Measurements from ENCODE around the gene PLA2G4E. TPM values are rescaled to one million over a fixed set of nuclear protein-coding genes. Genes with fewer than 3 reads are reported as not detected.

Gene PLA2G4E
- total RNA-seq, 1 experiment from 2014 or later, result not detected

- Histone ChIP-seq H3K9me3 (ENCODE audit: low read depth, low read length, poor library complexity, severe bottlenecking) (no peaks in the 10 kb centered on the region), H3K36me3 (ENCODE audit: insufficient read depth, low read length, poor library complexity, severe bottlenecking) (no peaks in the 10 kb centered on the region), H3K27ac (ENCODE audit: low read depth, low read length, poor library complexity, severe bottlenecking) (no peak overlapping the region), H3K4me1 (ENCODE audit: insufficient read depth, low read length, poor library complexity, severe bottlenecking) (no peaks in the 10 kb centered on the region), H3K27me3 (replicated peaks; ENCODE audit: insufficient read depth, low read depth, low read length, poor library complexity) (no peaks in the 10 kb centered on the region), H3K4me3 (ENCODE audit: low read depth, low read length, poor library complexity, severe bottlenecking) (no peak overlapping the region)
- intact Hi-C loops (cut with micrococcal nuclease; ENCODE audit: unreplicated experiment), result no loop called here
- BruUV-seq (replicated peaks), result no TSS peak
- CTCF ChIA-PET, result no interaction called here
- TF ChIP-seq CTCF (conservative IDR thresholded peaks at IDR 0.05; ENCODE audit: low read depth, low read length) (no peak), EZH2 (IDR thresholded peaks at IDR 0.05; ENCODE audit: borderline replicate concordance, low read depth, low read length, poor library complexity, severe bottlenecking) (no peak)
- no peak for DNase-seq (ENCODE audit: low spot score)
- POLR2A ChIA-PET (ENCODE audit: low non-redundant PET), result no interaction called here
Observed at GRCh38 chr15:42012241-42012640, 8.6 kb downstream of the PLA2G4E start.

- TF ChIP-seq EZH2 (IDR thresholded peaks at IDR 0.05; ENCODE audit: borderline replicate concordance, low read depth, low read length, poor library complexity, severe bottlenecking) (no peak), CTCF (conservative IDR thresholded peaks at IDR 0.05; ENCODE audit: low read depth, low read length) (no peak)
- no peaks in the 10 kb centered on the region for H3K4me1 ChIP-seq (ENCODE audit: insufficient read depth, low read length, poor library complexity, severe bottlenecking)
- POLR2A ChIA-PET (ENCODE audit: low non-redundant PET), result no interaction called here
Observed at GRCh38 chr15:42011074-42011473, 9.8 kb downstream of the PLA2G4E start.

GRCh38 chr15:42010434-42010833, 10.4 kb downstream of the PLA2G4E start:
- H3K4me1 ChIP-seq (ENCODE audit: insufficient read depth, low read length, poor library complexity, severe bottlenecking), result no peaks in the 10 kb centered on the region
- TF ChIP-seq EZH2 (IDR thresholded peaks at IDR 0.05; ENCODE audit: borderline replicate concordance, low read depth, low read length, poor library complexity, severe bottlenecking) (no peak), CTCF (conservative IDR thresholded peaks at IDR 0.05; ENCODE audit: low read depth, low read length) (no peak)
- no peaks in the 10 kb centered on the region for H3K27me3 ChIP-seq (replicated peaks; ENCODE audit: insufficient read depth, low read depth, low read length, poor library complexity)
- H3K27ac ChIP-seq (ENCODE audit: low read depth, low read length, poor library complexity, severe bottlenecking), result no peak overlapping the region
- ChIA-PET CTCF (no interaction called here), POLR2A (ENCODE audit: low non-redundant PET) (no interaction called here)
- H3K4me3 ChIP-seq (ENCODE audit: low read depth, low read length, poor library complexity, severe bottlenecking), result no peak overlapping the region
- intact Hi-C loops (cut with micrococcal nuclease; ENCODE audit: unreplicated experiment), result no loop called here
- H3K9me3 ChIP-seq (ENCODE audit: low read depth, low read length, poor library complexity, severe bottlenecking), result no peaks in the 10 kb centered on the region
- no peak for DNase-seq (ENCODE audit: low spot score)
- H3K36me3 ChIP-seq (ENCODE audit: insufficient read depth, low read length, poor library complexity, severe bottlenecking), result no peaks in the 10 kb centered on the region
- no TSS peak for BruUV-seq (replicated peaks)

More at GRCh38 chr15:42011074-42011473, 9.8 kb downstream of the PLA2G4E start:
- Histone ChIP-seq H3K27ac (ENCODE audit: low read depth, low read length, poor library complexity, severe bottlenecking) (no peak overlapping the region), H3K4me3 (ENCODE audit: low read depth, low read length, poor library complexity, severe bottlenecking) (no peak overlapping the region), H3K9me3 (ENCODE audit: low read depth, low read length, poor library complexity, severe bottlenecking) (no peaks in the 10 kb centered on the region), H3K36me3 (ENCODE audit: insufficient read depth, low read length, poor library complexity, severe bottlenecking) (no peaks in the 10 kb centered on the region), H3K27me3 (replicated peaks; ENCODE audit: insufficient read depth, low read depth, low read length, poor library complexity) (no peaks in the 10 kb centered on the region)
- CTCF ChIA-PET, result no interaction called here
- BruUV-seq (replicated peaks), result no TSS peak
- intact Hi-C loops (cut with micrococcal nuclease; ENCODE audit: unreplicated experiment), result no loop called here
- DNase-seq (ENCODE audit: low spot score), result no peak
